Pons (tissue), 1 donor: ENCODE data around the gene BACE2.
"Not testable (repeated sequence)": the region's sequence is repeated elsewhere in the genome, so short reads cannot be mapped to it uniquely, and the experiment has no call there.

Experiments
- DNase-seq: peaks from one replicate; pipeline ENCODE4 v3.0.0-alpha.2; 2016; ENCODE audit warnings: low spot score

Gene BACE2

DNA sequence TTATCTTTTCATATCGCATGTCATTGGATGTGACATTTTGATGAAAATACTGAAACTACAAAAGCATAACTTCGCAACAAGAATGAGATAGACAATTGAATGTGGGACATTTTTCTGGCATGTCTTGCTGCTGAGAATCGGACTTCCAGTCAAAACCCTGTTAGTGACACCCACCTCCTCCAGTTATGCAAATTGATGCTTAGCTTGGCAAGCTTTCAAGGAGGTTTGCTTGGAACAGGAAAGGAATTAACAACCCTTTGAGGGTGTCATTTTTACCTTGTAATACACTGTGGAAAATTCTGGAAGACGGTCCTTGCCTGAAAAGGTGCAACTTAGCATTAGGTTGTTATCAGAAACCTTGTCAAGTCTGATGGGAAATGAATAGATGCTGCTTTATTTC lies 109.9 kb downstream of the BACE2 start:
- DNase-seq, result no peak

DNA sequence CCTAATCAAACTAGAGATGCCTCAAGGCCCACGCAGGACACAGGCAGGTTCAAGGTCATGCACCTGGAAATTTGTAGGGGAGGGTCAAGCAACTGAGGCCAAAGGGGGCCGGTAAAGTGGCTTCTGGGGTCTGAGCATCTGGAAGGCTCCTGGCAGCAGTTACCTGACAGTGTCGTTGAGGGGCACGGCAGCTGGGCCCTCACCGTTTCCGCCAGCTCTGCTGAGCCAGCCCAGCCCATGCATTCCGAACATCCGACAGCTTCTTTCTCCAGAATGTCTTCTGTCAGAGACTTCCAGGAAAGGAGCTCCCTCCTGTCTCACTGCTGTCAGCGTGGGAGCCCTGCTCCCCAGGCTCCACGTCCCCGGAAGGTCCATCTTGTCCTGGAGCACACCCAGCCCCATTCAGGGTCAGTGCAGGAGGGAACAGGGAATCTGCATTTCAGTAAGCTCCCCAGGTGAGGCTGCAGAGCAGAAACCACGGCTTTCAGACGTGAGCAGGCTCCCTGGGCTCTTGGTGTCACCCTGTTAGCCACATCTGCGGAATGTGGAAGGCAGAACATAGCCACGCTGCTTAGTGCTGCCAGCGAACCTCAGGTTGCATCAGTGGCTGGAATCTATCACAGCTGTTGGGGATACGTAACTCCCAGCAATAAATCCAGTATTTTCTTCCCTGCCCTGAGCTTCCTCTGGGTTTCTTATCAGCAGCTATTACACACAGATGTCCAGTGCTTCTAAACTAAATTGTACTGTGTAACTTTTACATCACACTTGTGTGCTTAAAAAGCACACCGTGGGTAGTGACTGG lies 112.4 kb downstream of the BACE2 start:
- DNase-seq, result no peak

DNA sequence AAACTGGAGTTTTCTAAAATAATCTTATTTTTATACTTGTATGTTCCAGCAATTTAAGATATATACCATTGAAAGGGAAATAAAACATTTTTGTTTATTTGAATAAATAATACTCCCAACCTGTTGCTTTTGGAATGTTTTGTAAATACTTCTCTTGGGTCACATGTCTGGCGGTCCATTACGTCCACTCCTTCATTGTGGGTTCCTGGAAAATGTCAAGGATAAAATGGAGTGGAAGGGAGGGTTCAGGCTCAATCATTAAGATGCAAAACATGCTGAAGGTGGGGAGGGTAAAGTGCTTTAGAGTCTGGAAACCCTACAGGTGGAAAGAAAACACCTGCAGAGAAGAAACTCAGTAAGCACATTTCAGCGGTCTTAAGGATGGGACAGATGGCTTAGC lies 114.5 kb downstream of the BACE2 start:
- DNase-seq, result no peak

DNA sequence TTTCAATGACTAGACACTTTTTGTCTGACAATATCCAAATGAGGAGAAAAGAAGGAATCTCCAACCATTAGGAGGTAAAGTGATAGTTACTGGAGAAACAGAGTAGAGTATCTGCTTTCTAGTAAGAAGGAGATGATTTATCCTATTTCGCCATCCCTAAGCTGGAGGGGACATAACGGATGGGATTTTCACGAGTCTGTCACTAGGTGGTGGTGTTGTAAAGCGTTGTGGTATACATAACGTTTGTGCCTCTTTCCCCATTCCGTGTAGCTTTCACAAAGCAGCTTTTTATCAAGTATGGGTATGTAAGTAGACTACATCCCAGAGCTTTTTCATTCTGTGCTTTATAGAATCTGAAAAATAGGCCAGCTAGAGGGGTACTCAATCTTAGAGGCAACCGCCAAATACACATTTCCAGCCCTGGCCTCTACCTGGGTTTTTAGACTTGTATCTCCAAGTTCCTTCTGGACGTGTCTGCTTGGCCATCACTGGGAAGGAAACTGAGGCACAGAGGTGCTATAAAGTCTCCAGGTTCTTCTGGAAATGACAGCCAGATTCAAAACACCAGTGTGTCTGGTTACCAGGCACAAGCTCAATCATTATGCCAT lies 115.4 kb downstream of the BACE2 start:
- DNase-seq, result peak; percentile 93

DNA sequence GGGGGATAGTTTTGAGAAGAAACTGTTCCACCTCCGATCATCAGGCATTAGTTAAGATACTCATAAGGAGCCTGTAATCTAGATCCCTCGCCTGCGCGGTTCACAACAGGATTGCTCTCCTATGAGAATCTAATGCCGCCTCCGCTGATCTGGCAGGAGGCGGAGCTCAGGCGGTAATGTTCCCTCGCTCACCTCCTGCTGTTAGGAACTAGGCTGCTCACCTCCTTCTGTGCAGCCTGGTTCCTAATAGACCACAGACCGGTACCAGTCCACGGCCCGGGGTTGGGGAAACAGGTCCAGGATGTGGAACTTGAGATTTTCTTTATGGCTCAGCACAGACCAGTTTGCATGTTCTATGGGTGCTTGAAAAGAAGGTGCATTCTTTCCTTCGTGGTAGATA lies 121.5 kb downstream of the BACE2 start:
- no peak for DNase-seq

DNA sequence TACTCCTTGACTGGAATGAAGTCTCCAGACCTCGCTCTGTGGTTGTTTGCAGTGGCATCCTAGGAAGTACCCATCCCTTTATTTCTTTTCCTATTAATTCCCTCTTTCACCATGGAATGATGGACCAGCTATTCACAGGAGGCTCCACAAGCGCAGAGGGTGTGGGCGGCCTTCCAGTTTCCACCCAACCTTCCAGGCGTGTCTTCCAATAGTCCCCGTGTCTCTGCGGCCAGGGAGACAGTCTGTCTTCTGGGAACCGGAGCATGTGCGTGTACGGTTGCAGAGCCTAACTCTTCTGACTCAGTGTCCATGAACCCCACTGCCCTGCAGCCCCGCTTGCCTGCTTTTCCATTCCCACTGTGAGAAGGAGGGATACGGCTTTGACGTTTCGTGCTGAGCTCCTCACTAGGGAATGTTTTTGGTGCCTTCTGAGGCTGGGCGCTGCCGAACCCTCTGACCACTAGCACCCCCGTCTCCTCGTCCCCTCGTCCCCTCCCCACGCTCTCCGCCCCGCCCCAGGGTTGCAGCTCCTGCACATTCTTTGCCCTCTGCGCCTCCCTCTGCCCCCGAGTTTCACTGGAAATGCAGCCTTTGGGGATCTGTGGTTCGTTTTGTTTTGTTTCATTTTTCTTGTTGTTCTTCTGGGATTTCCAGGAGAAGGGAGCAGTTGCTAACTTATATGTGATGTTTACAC lies 122.3 kb downstream of the BACE2 start:
- no peak for DNase-seq

DNA sequence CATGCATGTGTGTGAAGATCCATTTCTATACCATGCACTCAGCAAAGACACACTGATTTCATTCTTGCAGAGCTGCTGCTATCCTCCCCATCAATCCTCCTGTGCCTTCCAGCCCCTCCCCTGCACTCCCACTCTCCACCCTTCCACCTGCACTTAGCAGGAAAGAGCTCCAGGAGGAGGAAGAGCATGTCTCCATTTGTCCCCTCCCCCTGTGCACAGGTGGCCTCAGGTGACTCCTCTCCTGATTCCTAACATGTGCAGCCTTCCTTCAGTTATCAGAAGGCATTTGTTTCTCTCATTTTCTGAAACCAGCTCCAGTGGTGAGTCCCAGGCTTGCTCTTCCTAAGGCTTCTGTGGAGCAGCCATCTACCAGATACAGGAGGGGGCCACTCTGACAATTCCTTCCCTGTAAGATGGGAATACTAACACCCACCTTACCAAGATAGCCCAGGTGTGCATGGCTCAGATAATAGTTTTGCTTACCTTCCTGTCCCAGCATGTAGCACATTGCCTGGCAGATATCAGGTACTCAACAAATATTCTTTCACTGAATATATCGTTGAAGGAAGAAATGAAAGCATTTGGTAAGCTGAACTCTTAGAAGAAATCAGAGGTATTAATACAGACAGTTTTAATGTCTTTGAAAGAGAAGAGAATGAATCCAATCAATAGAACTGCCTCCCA lies 126.7 kb downstream of the BACE2 start:
- no peak for DNase-seq

DNA sequence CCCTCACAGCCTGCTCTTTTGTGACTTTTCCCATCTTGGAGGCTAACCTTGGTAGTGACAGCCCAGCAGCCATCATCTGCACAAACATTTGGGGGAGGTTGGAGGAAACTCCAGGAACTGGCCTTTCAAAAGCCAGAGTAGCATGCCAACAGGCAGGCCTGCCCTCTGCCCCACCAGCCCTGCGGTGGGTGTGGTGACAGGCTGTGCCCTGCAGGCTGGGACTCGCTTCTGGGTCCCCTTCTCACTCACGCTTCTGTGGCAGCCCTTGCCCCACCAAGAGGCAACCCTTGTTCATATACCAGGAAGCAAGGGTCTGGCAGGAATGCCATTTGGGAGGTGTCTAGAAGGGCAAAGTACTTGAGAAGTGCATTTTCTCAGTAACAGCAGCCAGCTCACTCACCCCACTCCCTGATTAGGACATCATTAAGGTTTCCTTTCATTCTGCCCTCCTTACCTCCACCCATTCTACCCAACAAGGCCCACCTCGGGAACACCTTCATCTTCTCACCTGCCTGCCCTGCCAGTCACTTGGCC lies 127.8 kb downstream of the BACE2 start:
- no peak for DNase-seq

DNA sequence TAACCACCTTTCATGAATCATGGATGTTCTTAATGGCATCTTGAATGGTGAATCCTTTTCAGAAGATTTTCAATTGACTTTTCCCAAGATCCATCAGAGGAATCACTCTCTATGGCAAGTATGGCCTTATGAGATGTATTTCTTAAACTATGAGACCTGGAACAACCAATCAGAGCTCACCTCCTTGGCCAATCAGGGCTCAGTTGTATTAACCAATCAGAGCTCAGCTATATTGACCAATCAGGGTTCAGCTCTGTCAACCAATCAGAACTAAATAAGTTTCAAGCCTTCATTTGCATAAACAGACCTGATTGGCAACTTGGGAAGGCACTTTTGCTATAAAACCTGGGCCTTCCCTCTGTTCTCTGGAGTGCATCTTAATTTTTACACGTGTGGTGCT lies 135.0 kb downstream of the BACE2 start:
- DNase-seq, result no peak

DNA sequence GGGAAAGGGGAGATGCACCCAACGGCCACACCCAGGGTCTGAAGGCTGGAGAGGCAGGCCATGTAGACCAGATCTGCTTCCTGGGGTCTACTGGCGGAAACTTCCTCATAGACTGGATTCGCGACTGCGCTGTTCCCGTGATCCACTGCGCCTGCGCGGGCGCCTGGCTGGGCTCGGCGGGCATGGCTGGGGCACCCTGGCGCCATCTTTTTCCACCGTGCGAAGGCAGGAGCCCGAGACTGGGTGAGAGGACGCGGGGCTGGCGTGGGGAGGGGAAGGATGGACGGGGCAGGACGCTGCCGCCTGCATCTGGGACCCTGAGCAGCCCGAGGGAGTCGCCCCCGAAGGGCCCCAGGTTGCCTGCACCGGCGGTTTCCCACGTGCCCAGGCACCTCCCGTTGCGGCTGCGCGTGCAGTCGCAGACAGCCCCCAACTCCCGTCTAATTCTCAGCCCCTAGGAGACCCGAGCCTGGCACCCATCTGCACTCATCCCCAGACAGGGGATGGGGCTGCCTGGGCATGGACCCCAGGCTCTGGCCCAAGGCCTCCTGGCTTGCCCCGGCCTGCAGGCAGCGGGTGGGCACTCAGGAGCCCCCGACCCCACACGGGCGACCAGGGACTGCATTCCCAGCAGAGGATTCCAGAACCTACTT lies 136.2 kb downstream of the BACE2 start:
- DNase-seq, result no peak

DNA sequence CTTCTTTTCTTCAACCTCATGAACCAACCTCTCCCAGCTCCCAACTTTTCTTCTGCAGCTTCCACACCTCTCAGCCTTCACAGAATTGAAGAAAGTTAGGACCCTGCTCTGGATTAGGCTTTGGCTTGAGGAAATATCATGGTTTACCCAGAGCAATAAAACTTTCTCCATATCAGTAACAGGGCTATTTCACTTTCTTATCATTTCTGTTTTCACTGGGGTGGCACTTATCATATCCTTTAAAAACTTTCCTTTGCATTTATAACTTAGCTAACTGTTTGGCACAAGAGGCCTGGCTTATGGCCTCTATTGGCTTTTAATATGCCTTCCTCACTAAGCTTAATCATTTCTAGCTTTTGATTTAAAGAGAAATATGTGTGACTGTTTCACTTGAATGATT lies 139.3 kb downstream of the BACE2 start:
- no peak for DNase-seq

DNA sequence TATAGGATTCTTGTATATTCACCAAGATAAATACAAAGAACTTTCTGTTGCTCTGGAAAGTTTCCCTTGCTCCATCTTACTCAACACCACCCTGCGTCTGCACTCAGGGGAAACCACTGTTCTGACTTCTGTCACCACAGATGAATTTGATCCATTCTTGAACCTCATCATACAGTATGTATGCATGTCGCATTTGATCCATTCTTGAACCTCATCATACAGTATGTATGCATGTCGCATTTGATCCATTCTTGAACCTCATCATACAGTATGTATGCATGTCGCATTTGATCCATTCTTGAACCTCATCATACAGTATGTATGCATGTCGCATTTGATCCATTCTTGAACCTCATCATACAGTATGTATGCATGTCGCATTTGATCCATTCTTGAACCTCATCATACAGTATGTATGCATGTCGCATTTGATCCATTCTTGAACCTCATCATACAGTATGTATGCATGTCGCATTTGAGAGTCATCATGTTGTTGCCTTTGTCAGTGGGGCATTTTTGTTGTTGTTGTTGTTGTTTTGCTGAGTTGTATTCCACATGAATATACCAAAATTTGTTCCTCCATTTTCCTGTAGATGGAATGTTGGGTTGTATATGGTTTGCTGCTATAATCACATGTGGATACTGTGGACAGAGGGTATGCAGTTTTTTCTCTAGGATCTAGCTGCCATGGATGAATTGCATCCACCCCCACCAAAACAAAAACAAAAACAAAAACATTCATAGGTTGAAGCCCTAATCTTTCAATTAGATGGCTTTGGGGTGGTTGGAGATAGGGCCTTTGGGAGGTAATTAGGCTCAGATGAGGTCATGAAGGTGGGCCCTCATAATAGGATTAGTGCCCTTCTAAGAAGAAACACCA lies 145.6 kb downstream of the BACE2 start:
- DNase-seq, result not testable (repeated sequence)

DNA sequence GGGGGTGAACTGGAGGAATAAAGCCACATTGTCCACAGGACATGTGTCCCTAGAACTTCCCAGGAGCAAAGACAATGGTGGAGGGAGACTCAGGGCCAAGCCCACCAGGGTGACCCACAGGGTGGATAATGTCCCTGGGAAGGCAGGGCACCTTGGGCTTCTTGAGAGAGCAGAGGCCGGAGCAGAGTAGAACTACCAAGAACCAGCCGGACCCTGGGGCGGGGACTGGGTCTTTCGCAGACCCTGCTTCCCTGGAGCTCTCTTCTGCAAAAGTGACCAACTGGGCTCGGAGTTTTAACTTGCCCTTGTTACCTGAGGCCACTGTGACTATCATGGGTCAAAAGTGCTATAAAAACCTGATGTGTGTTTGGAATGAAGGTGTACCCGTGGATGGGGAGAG lies 147.8 kb downstream of the BACE2 start:
- no peak for DNase-seq

DNA sequence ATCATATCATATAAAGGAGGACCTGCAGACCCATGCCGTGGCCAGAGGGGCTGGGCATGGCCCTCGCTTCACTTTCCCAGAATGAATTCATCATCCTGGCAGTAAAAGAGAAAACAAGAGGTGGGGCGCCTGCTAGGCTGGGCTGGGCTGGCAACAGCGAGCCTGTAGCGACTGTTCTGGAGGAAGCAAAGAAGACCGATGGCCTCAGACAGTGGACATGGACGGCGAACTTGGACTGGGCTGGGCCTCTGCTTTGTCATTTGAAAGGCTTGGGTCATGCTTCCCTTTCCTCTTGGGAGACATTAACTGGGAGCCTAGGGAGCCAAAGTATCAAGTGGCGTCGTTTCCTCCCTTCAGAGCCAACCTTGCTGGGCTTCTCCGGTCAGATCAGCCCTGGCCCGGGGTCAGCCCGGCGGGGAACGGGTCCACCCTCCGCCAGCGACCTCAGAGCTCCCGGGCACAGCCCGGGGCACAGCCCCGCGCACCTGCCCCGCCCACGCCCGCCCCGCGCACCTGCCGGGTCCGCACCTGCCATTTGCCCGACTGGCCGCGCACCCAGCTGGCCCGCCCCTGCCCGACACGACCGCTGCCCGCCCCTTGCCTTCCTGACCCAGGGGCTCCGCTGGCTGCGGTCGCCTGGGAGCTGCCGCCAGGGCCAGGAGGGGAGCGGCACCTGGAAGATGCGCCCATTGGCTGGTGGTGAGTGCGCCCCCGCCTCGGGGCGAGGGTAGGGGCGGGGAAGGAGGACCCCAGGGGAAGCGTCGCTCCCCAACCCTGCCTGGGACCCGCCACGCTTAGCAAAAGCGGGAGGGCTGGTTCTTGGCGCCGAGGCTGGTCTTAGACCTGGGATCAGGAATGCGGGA lies 148.5 kb downstream of the BACE2 start, which contains the start of gene FAM3B:
Gene FAM3B (plus strand): TSS at position 602 of the 863 bp plus-strand sequence. CDS start 79 bp downstream, at position 681.
- DNase-seq, result no peak

DNA sequence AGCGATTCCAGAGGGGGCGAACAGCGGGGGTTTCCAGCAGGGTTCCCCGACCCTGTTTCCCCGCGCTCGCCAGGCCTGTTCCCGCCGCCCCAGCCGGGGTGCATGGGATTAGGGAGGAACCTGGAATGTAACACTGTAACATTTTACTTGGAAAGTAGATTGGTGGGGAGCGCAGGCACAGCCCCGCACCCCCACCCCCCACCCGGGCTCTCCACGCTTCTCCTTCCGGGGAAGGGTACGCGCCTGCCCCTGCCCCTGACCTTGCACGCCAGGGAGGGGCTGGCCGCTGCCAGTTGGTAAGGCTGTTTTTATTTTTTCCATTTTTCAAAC lies 149.1 kb downstream of the BACE2 start:
- no peak for DNase-seq

DNA sequence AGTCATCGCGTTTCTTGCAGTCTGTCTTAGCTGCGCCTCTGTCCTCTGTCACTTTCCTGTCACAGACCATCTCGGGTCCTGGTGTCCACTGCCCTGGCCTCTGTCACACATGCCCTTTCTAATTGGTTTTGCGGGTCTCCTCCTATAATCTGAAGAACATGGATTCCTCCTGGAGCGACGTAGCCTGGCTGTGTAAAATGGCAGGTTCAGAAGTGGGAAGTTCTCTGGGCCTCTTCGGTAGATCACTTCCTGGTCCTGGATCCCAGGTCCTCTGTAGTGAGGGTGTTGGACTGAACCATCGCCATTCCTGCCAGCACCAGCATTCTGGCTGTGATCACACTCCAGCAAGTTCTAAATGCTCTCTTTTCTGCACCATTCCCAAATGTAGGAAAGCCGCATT lies 149.5 kb downstream of the BACE2 start:
- no peak for DNase-seq

DNA sequence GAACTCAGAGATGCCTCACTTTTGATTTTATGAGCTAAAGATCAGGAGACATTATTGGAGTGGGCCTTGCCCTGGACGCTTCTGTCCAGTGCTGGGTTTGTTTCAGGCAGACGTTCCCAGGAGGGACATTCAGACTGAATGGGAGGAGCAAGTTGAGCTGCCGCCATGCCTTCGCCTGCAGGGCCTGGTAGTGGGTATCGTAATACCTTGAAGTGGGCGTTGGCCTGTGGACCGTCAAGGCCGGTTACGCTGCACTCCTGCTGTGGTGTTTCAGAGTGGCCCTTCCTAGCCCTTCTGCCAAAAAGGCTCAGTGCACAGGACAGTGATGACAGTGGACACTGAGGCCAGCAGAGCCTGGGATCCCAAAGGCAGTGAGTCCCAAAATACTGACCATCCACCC lies 150.3 kb downstream of the BACE2 start:
- no peak for DNase-seq

DNA sequence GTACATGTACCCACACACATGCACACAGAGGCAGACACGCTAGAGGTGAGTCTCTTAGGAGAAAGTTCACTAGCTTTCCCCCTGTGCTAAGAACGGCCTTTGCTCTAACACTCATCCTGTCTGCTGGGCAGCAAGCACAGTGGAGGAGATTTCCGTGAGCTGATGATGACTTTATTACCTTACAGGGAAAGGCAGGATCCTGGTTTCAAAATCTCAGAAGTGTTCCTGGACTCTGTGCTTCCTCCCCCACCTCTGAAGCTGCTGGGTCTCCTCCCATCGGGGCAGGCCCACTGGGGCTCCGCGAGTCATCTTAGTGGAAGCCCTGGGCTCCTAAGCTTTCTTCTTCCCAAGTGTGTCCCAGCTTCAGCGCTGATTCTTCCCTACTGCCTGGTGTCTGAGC lies 151.3 kb downstream of the BACE2 start:
- no peak for DNase-seq

DNA sequence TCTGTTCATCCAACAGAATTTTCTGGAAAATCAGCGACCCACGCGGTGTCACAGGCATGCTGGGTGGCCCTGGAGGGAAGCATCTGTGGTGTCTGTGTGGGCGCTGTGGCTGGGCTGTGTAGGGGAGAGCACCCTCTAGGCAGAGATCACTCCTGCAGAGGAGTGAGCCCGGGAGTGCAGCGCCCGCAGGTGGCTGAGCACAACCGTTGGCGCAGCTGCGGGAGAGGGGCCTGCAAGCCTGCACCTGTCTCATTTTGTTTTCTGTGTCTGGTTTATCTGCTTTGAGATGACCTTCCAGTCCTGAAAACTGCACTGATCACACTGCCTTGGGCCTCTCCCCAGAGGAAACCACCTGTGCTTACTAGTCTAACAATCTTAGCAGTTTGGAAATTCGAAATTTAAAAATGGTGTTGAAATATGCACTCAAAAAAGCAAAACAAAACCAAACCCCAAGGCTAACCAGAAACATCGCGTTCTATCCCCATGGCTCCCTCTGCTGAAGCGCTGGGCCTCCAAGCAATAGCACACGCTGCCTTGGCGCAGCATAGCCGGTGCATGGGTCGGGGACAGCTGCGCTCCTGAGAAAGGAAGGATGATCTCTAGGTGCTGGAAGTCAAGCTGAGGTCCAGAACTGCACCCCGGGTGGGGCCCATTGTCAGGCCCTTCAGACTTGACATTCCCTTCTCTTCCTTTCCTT lies 153.4 kb downstream of the BACE2 start:
- DNase-seq, result no peak
